Endothelial cell of umbilical vein (primary cell): ENCODE data around the gene CD34.
A peak's percentile ranks its signal among the peaks of the same experiment; 100 is the strongest.

Experiments used
- POLR2A ChIP-seq: IDR thresholded peaks from 2 replicates; pipeline ENCODE4 v1.6.1; 2012; ENCODE audit warnings: low read depth, mild to moderate bottlenecking, control low read depth, low read length
- TF ChIP-seq, protein P1 (sequence below), 2 donors: IDR thresholded peaks; 1 replicate in 1 of 2; 2 replicates in 1 of 2; pipeline ENCODE4 v1.5.1; 2011; ENCODE audit warnings: low read length in 2 of 2, mild to moderate bottlenecking in 2 of 2, moderate library complexity in 2 of 2, control low read depth in 1 of 2, inconsistent platforms in 1 of 2, low read depth in 1 of 2; ENCODE audit not compliant: insufficient read depth in 1 of 2; ENCODE audit errors: extremely low read depth in 1 of 2

DNA sequence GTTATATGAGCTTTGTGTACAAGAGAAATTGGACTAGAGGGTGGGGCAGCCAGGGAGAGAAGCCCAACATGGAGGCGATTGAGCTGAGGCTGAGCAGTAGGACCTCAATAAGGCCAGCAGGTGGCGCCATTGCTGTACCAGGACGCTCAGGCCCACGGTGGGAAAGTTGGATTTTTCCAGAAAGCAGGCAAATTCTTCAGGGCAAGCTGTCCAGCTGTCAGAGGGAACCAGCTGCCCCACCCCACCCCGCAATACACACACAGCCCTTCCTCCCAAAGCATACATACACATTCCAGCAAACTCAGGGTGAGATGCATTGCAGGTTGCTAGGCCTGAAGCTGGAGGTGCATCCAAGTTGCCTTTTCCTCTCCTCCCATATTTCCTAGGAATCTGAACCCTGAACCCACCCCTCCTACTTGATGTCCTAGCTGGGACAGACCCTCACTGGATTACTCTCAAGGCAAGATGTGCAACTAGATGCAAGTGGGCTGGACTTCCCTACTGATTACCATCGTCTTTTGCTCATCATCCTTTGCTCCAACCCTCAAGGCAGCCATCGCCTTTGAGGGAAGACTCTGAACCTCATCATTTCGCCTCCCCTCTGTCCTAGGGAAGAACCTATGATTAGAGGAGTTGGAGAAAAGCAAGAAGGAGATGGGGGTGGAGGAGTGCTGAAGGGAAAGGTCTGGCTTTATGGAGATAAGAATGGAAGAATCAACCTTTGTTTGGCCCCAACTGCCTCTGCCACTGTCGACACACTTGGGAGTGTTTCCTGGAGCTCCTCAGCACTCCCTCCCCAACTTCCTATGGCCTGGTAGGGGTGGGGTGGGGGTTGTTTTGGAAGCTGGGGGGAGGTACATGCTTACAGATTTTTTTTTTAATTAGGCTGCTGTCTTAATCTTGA, 25.5 kb downstream of the CD34 start:
- TF ChIP-seq, protein P1, sequence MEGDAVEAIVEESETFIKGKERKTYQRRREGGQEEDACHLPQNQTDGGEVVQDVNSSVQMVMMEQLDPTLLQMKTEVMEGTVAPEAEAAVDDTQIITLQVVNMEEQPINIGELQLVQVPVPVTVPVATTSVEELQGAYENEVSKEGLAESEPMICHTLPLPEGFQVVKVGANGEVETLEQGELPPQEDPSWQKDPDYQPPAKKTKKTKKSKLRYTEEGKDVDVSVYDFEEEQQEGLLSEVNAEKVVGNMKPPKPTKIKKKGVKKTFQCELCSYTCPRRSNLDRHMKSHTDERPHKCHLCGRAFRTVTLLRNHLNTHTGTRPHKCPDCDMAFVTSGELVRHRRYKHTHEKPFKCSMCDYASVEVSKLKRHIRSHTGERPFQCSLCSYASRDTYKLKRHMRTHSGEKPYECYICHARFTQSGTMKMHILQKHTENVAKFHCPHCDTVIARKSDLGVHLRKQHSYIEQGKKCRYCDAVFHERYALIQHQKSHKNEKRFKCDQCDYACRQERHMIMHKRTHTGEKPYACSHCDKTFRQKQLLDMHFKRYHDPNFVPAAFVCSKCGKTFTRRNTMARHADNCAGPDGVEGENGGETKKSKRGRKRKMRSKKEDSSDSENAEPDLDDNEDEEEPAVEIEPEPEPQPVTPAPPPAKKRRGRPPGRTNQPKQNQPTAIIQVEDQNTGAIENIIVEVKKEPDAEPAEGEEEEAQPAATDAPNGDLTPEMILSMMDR (IDR thresholded peaks at IDR 0.05; ENCODE audit: extremely low read depth in 1 of 2, insufficient read depth in 1 of 2, low read depth in 1 of 2, low read length in 2 of 2): peak; percentile 93
- TF ChIP-seq POLR2A: no peak
